HepG2 (cell line): ENCODE measurements around the gene SLC8A2. TPM values are rescaled to one million over a fixed set of nuclear protein-coding genes. Genes with fewer than 3 reads are reported as not detected.
A peak's percentile ranks its signal among the peaks of the same experiment; 100 is the strongest.

Experiments used
- AHR ChIP-seq: IDR thresholded peaks from 2 replicates; pipeline ENCODE4 v1.6.1; 2018; ENCODE audit warnings: missing genetic modification reagents, missing compliant biosample characterization
- FOXO1 ChIP-seq: sonication (generic); formaldehyde crosslinking; IDR thresholded peaks from 2 replicates; pipeline ENCODE4 v1.4.0; 2020; ENCODE audit warnings: missing genetic modification reagents
- HDAC1 ChIP-seq: sonication (generic); formaldehyde crosslinking; IDR thresholded peaks from 2 replicates; pipeline ENCODE4 v1.5.1; 2020; ENCODE audit warnings: mild to moderate bottlenecking, missing genetic modification reagents
- HMG20A ChIP-seq: IDR thresholded peaks from 2 replicates; pipeline ENCODE4 v1.6.1; 2016; ENCODE audit warnings: borderline replicate concordance
- KDM3A ChIP-seq: IDR thresholded peaks from 2 replicates; pipeline ENCODE4 v1.6.1; 2018; ENCODE audit warnings: low read depth, missing compliant biosample characterization
- KLF15 ChIP-seq: sonication (generic); formaldehyde crosslinking; IDR thresholded peaks from 2 replicates; pipeline ENCODE4 v1.8.1; 2023; ENCODE audit warnings: borderline replicate concordance, mild to moderate bottlenecking, inconsistent platforms, missing genetic modification reagents, mixed read lengths
- KMT2B ChIP-seq: IDR thresholded peaks from 2 replicates; pipeline ENCODE4 v1.6.1; 2016; ENCODE audit warnings: missing genetic modification reagents, missing compliant biosample characterization
- MEIS1 ChIP-seq: sonication (generic); formaldehyde crosslinking; IDR thresholded peaks from 2 replicates; pipeline ENCODE4 v1.9.0; 2021; ENCODE audit warnings: mild to moderate bottlenecking, missing genetic modification reagents, moderate library complexity, borderline replicate concordance
- NCOA2 ChIP-seq: sonication (generic); formaldehyde crosslinking; IDR thresholded peaks from 2 replicates; pipeline ENCODE4 v1.8.0; 2022; ENCODE audit warnings: inconsistent platforms
- STAG1 ChIP-seq: sonication (generic); formaldehyde crosslinking; IDR thresholded peaks from 2 replicates; pipeline ENCODE4 v1.4.0; 2020; ENCODE audit warnings: missing genetic modification reagents
- TOPORS ChIP-seq: sonication (generic); formaldehyde crosslinking; IDR thresholded peaks from 2 replicates; pipeline ENCODE4 v1.8.0; 2023; ENCODE audit warnings: mild to moderate bottlenecking, missing genetic modification reagents
- ZBTB42 ChIP-seq: sonication (generic); formaldehyde crosslinking; IDR thresholded peaks from 2 replicates; pipeline ENCODE4 v1.5.0; 2020; ENCODE audit warnings: mild to moderate bottlenecking, missing genetic modification reagents
- ZMYM2 ChIP-seq: sonication (generic); formaldehyde crosslinking; IDR thresholded peaks from 2 replicates; pipeline ENCODE4 v1.8.0; 2022; ENCODE audit warnings: mild to moderate bottlenecking, missing genetic modification reagents
- ZNF24 ChIP-seq: fragments of 450-650 bp; IDR thresholded peaks from 2 replicates; pipeline ENCODE4 v1.6.1; 2017; ENCODE audit warnings: antibody characterized with exemption, mild to moderate bottlenecking
- ZNF549 ChIP-seq: sonication (generic); formaldehyde crosslinking; IDR thresholded peaks from 2 replicates; pipeline ENCODE4 v1.5.0; 2020; ENCODE audit warnings: missing genetic modification reagents
- ZNF629 ChIP-seq: sonication (generic); formaldehyde crosslinking; conservative IDR thresholded peaks from 2 replicates; pipeline ENCODE4 v1.5.0; 2020; ENCODE audit warnings: missing genetic modification reagents
- ZZZ3 ChIP-seq: sonication (generic); formaldehyde crosslinking; IDR thresholded peaks from 2 replicates; pipeline ENCODE4 v1.4.0; 2020; ENCODE audit warnings: missing genetic modification reagents, mild to moderate bottlenecking, borderline replicate concordance
- polyA plus RNA-seq, 8 experiments: library from polyadenylated mRNA; depleted of rRNA in 3 of 8; stranded (reverse) in 7 of 8; unstranded in 1 of 8; fragments of >200 nt; fragmentation: Illumina TruSeq in 4 of 8; extraction: Trizol in 4 of 8; gene quantifications; 2 replicates each; pipeline versions ENCODE4 v1.2.1 to v1.2.3, GENCODE V29; 2011 to 2016; ENCODE audit warnings: low read depth in 4 of 8, missing spikeins in 1 of 8, mixed read lengths in 1 of 8; ENCODE audit not compliant: insufficient read depth in 1 of 8
- total RNA-seq, 5 experiments: library from RNA; depleted of rRNA; stranded (reverse); fragments of >200 nt; fragmentation: Illumina TruSeq; extraction: Trizol; gene quantifications; 2 replicates each; pipeline ENCODE4 v1.2.3, GENCODE V29; 2016; ENCODE audit warnings: low read depth in 1 of 5
- TF ChIP-seq, protein P1 (sequence below): sonication (generic); formaldehyde crosslinking; IDR thresholded peaks from 2 replicates; pipeline ENCODE4 v1.4.0; 2020; ENCODE audit warnings: missing genetic modification reagents, borderline replicate concordance
- TF ChIP-seq, protein P2 (sequence below): IDR thresholded peaks from 2 replicates; pipeline ENCODE4 v1.6.1; 2012; ENCODE audit warnings: inconsistent platforms
- TF ChIP-seq, protein P3 (sequence below): sonication (generic); formaldehyde crosslinking; IDR thresholded peaks from 2 replicates; pipeline ENCODE4 v1.8.0; 2022; ENCODE audit warnings: mild to moderate bottlenecking, missing genetic modification reagents, borderline replicate concordance
- TF ChIP-seq, protein P4 (sequence below): sonication (generic); formaldehyde crosslinking; IDR thresholded peaks from 2 replicates; pipeline ENCODE4 v1.4.0; 2020; ENCODE audit warnings: missing genetic modification reagents, borderline replicate concordance

SLC8A2 gene
- total and polyA plus RNA-seq, 2 of the 13 experiments (the other 11 are each of a cell fraction or from before 2014, with no cell fraction given): 0.02 TPM; not detected in 1

DNA sequence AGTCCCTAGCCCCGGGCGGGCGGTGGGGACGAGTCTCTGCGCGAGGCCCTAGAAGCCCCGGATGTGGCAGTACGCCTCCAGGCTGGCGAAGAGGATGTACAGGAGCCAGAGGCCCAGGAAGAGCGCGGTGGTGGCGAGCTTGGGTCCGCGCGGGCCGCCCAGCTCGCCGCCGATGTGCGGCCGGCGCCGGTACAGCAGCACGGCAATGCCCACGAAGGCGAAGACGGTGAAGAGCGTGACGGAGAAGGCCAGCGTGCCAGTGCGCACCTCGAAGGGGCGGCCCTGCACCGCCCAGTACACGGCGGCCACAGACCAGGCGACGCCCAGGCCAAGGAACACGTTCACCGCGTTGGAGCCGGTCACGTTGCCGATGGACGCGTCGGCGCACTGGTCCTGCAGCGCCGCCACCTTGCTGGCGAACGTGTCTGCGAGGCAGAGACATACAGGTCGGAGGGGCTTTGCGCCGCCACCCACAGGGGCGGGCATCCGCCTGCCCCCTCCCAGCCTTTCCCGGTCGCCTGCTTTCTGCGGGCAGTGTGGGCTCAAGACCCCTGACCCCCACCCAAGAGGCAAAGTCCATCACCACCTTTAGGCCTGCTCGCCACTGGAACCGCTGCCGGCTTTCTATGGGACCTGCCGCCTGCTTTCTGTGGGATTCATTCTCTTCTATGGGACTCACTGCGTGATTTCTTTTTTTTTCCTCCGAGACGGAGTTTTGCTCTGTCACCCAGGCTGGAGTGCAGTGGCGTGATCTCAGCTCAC, 41.5 kb downstream of the SLC8A2 start (continued):
- peak; percentile 79; the same call in 1 of the 2 replicates for TF ChIP-seq KLF15
- no peak for TF ChIP-seq AHR
- peak; percentile 70; the same call in 1 of the 2 replicates for TF ChIP-seq KDM3A (CRISPR knock-in tag)
- no peak for TF ChIP-seq ZNF629 (CRISPR knock-in tag)
- no peak for TF ChIP-seq MEIS1
- TF ChIP-seq KMT2B (CRISPR knock-in tag): no peak
- TF ChIP-seq ZNF24: no peak
- TF ChIP-seq ZMYM2 (CRISPR knock-in tag): 0 out of 2 replicates have a peak, but pooled peaks have one; percentile 26
- TF ChIP-seq, protein P1, sequence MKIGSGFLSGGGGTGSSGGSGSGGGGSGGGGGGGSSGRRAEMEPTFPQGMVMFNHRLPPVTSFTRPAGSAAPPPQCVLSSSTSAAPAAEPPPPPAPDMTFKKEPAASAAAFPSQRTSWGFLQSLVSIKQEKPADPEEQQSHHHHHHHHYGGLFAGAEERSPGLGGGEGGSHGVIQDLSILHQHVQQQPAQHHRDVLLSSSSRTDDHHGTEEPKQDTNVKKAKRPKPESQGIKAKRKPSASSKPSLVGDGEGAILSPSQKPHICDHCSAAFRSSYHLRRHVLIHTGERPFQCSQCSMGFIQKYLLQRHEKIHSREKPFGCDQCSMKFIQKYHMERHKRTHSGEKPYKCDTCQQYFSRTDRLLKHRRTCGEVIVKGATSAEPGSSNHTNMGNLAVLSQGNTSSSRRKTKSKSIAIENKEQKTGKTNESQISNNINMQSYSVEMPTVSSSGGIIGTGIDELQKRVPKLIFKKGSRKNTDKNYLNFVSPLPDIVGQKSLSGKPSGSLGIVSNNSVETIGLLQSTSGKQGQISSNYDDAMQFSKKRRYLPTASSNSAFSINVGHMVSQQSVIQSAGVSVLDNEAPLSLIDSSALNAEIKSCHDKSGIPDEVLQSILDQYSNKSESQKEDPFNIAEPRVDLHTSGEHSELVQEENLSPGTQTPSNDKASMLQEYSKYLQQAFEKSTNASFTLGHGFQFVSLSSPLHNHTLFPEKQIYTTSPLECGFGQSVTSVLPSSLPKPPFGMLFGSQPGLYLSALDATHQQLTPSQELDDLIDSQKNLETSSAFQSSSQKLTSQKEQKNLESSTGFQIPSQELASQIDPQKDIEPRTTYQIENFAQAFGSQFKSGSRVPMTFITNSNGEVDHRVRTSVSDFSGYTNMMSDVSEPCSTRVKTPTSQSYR (CRISPR knock-in tag): no peak
- TF ChIP-seq HMG20A: no peak
- no peak for TF ChIP-seq ZBTB42
- TF ChIP-seq HDAC1: no peak; the same call in 1 of the 2 replicates
- TF ChIP-seq STAG1 (CRISPR knock-in tag): peak; percentile 44
- TF ChIP-seq, protein P2, sequence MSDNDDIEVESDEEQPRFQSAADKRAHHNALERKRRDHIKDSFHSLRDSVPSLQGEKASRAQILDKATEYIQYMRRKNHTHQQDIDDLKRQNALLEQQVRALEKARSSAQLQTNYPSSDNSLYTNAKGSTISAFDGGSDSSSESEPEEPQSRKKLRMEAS: peak; percentile 95
- no peak for TF ChIP-seq ZNF549 (CRISPR knock-in tag)
- 0 out of 2 replicates have a peak, but pooled peaks have one; percentile 26 for TF ChIP-seq TOPORS (CRISPR knock-in tag)
- TF ChIP-seq, protein P3, sequence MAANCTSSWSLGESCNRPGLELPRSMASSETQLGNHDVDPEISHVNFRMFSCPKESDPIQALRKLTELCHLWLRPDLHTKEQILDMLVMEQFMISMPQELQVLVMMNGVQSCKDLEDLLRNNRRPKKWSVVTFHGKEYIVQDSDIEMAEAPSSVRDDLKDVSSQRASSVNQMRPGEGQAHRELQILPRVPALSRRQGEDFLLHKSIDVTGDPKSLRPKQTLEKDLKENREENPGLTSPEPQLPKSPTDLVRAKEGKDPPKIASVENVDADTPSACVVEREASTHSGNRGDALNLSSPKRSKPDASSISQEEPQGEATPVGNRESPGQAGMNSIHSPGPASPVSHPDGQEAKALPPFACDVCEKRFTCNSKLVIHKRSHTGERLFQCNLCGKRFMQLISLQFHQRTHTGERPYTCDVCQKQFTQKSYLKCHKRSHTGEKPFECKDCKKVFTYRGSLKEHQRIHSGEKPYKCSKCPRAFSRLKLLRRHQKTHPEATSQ: no peak
- TF ChIP-seq, protein P4, sequence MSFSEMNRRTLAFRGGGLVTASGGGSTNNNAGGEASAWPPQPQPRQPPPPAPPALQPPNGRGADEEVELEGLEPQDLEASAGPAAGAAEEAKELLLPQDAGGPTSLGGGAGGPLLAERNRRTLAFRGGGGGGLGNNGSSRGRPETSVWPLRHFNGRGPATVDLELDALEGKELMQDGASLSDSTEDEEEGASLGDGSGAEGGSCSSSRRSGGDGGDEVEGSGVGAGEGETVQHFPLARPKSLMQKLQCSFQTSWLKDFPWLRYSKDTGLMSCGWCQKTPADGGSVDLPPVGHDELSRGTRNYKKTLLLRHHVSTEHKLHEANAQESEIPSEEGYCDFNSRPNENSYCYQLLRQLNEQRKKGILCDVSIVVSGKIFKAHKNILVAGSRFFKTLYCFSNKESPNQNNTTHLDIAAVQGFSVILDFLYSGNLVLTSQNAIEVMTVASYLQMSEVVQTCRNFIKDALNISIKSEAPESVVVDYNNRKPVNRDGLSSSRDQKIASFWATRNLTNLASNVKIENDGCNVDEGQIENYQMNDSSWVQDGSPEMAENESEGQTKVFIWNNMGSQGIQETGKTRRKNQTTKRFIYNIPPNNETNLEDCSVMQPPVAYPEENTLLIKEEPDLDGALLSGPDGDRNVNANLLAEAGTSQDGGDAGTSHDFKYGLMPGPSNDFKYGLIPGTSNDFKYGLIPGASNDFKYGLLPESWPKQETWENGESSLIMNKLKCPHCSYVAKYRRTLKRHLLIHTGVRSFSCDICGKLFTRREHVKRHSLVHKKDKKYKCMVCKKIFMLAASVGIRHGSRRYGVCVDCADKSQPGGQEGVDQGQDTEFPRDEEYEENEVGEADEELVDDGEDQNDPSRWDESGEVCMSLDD (CRISPR knock-in tag): no peak
- no peak for TF ChIP-seq FOXO1 (CRISPR knock-in tag)
- TF ChIP-seq NCOA2 (CRISPR knock-in tag): no peak
- 0 out of 2 replicates have a peak, but pooled peaks have one; percentile 38 for TF ChIP-seq ZZZ3 (CRISPR knock-in tag)
